ENCODE measurements around the gene AUTS2.

GRCh38 chr7:69751026-69751425, 152.8 kb downstream of the AUTS2 start:
- TF ChIP-seq CTCF (IDR thresholded peaks at IDR 0.05) (no peak), POLR2AphosphoS5 (IDR thresholded peaks at IDR 0.05; ENCODE audit: insufficient read depth in 1 of 2, low read depth in 1 of 2) (no peak)

Measured in vagina (tissue), 2 donors.